WTC11 (cell line): ENCODE results near the gene OASL. TPM values are rescaled to one million over a fixed set of nuclear protein-coding genes. Genes with fewer than 3 reads are reported as not detected.

Experiments
- ATAC-seq: fragments of 200-7000 bp; cut with Tn5 transposase; 2 replicates; pipeline ENCODE4 v1.10.0; 2021; ENCODE audit warnings: mild to moderate bottlenecking, moderate library complexity
- CTCF ChIA-PET: fragments of 300-600 bp; sonication (Branson Sonifier 250); formaldehyde crosslinking; loops from one replicate; lab custom pipeline; 2021; ENCODE audit warnings: antibody characterized with exemption; lab: Charles Lee
- POLR2A ChIA-PET: fragments of 350-600 bp; sonication (Branson Sonifier 250); formaldehyde crosslinking; loops from one replicate; lab custom pipeline; 2021; ENCODE audit warnings: antibody characterized with exemption; lab: Charles Lee
- DNase-seq: peaks from one replicate; pipeline ENCODE4 v3.0.0; 2021; ENCODE audit warnings: low spot score
- H3K27ac Mint-ChIP-seq: 2 replicates; pipeline ENCODE4 v1.8.0; 2021; ENCODE audit warnings: mixed read lengths
- H3K27me3 Mint-ChIP-seq: 2 replicates; pipeline ENCODE4 v1.8.0; 2021; ENCODE audit warnings: low read depth, mild to moderate bottlenecking, moderate library complexity, mixed read lengths
- H3K36me3 Mint-ChIP-seq: 2 replicates; pipeline ENCODE4 v1.8.0; 2021; ENCODE audit warnings: mixed read lengths
- H3K4me1 Mint-ChIP-seq: 2 replicates; pipeline ENCODE4 v1.8.0; 2022; ENCODE audit warnings: mixed read lengths
- H3K4me3 Mint-ChIP-seq: 2 replicates; pipeline ENCODE4 v1.8.0; 2021; ENCODE audit warnings: mild to moderate bottlenecking, moderate library complexity, mixed read lengths
- H3K9me3 Mint-ChIP-seq: 2 replicates; pipeline ENCODE4 v1.8.0; 2021; ENCODE audit warnings: mixed read lengths
- ATF1 ChIP-seq: sonication (generic); formaldehyde crosslinking; IDR thresholded peaks from 2 replicates; pipeline ENCODE4 v1.8.1; 2023; ENCODE audit warnings: mild to moderate bottlenecking, moderate library complexity, missing genetic modification reagents
- ATF2 ChIP-seq: sonication (generic); formaldehyde crosslinking; IDR thresholded peaks from 2 replicates; pipeline ENCODE4 v1.8.1; 2022; ENCODE audit warnings: low read depth, missing genetic modification reagents, borderline replicate concordance
- ATF3 ChIP-seq: sonication (generic); formaldehyde crosslinking; conservative IDR thresholded peaks from 2 replicates; pipeline ENCODE4 v1.8.1; 2022; ENCODE audit warnings: mild to moderate bottlenecking, missing genetic modification reagents
- CREB1 ChIP-seq: sonication (generic); formaldehyde crosslinking; IDR thresholded peaks from 2 replicates; pipeline ENCODE4 v1.8.0; 2023; ENCODE audit warnings: mild to moderate bottlenecking, missing genetic modification reagents
- CTCF ChIP-seq: fragments of 200-600 bp; IDR thresholded peaks from 2 replicates; pipeline ENCODE4 v1.8.0; 2022; ENCODE audit warnings: antibody characterized with exemption
- E2F1 ChIP-seq: sonication (generic); formaldehyde crosslinking; IDR thresholded peaks from 2 replicates; pipeline ENCODE4 v1.8.0; 2022; ENCODE audit warnings: mild to moderate bottlenecking, missing genetic modification reagents
- ESRRA ChIP-seq: sonication (generic); formaldehyde crosslinking; IDR thresholded peaks from 2 replicates; pipeline ENCODE4 v1.8.1; 2022; ENCODE audit warnings: mild to moderate bottlenecking, missing genetic modification reagents, borderline replicate concordance
- FOXJ3 ChIP-seq: sonication (generic); formaldehyde crosslinking; IDR thresholded peaks from 2 replicates; pipeline ENCODE4 v1.9.0; 2021; ENCODE audit warnings: missing genetic modification reagents, mild to moderate bottlenecking, borderline replicate concordance
- FOXP4 ChIP-seq: sonication (generic); formaldehyde crosslinking; IDR thresholded peaks from 2 replicates; pipeline ENCODE4 v1.8.0; 2022; ENCODE audit warnings: mild to moderate bottlenecking, missing genetic modification reagents
- GABPB1 ChIP-seq: sonication (generic); formaldehyde crosslinking; IDR thresholded peaks from 2 replicates; pipeline ENCODE4 v1.8.1; 2023; ENCODE audit warnings: mild to moderate bottlenecking, missing genetic modification reagents
- GRHL2 ChIP-seq: fragments of 250-450 bp; sonication (Bioruptor Pico); IDR thresholded peaks from 2 replicates; pipeline ENCODE4 v1.8.0; 2022; ENCODE audit warnings: mild to moderate bottlenecking, moderate library complexity; ENCODE audit not compliant: insufficient replicate concordance, severe bottlenecking
- GTF2I ChIP-seq: fragments of 250-450 bp; sonication (Bioruptor Pico); conservative IDR thresholded peaks from 2 replicates; pipeline ENCODE4 v1.4.0; 2021; ENCODE audit warnings: mild to moderate bottlenecking
- HMGXB4 ChIP-seq: sonication (generic); formaldehyde crosslinking; IDR thresholded peaks from 2 replicates; pipeline ENCODE4 v1.8.1; 2023; ENCODE audit warnings: mild to moderate bottlenecking, moderate library complexity, missing genetic modification reagents
- IRF2 ChIP-seq: sonication (generic); formaldehyde crosslinking; IDR thresholded peaks from 2 replicates; pipeline ENCODE4 v1.8.0; 2022; ENCODE audit warnings: low read depth, missing genetic modification reagents, borderline replicate concordance
- NR2C2 ChIP-seq: sonication (generic); formaldehyde crosslinking; IDR thresholded peaks from 2 replicates; pipeline ENCODE4 v1.8.0; 2022; ENCODE audit warnings: mild to moderate bottlenecking, missing genetic modification reagents
- SMAD4 ChIP-seq: sonication (generic); formaldehyde crosslinking; IDR thresholded peaks from 2 replicates; pipeline ENCODE4 v1.8.0; 2022; ENCODE audit warnings: mild to moderate bottlenecking, missing genetic modification reagents
- STAT6 ChIP-seq: sonication (generic); formaldehyde crosslinking; conservative IDR thresholded peaks from 2 replicates; pipeline ENCODE4 v1.8.1; 2023; ENCODE audit warnings: mild to moderate bottlenecking, low read depth, missing genetic modification reagents, moderate library complexity
- TCF7 ChIP-seq: sonication (generic); formaldehyde crosslinking; IDR thresholded peaks from 2 replicates; pipeline ENCODE4 v1.8.0; 2022; ENCODE audit warnings: mild to moderate bottlenecking, low read depth, missing genetic modification reagents, moderate library complexity
- USF2 ChIP-seq: sonication (generic); formaldehyde crosslinking; IDR thresholded peaks from 2 replicates; pipeline ENCODE4 v1.8.1; 2023; ENCODE audit warnings: mild to moderate bottlenecking, missing genetic modification reagents, moderate library complexity
- ZNF219 ChIP-seq: sonication (generic); formaldehyde crosslinking; IDR thresholded peaks from 2 replicates; pipeline ENCODE4 v1.8.0; 2023; ENCODE audit warnings: missing genetic modification reagents, mild to moderate bottlenecking, borderline replicate concordance
- ZNF671 ChIP-seq: fragments of 250-450 bp; sonication (Bioruptor Pico); IDR thresholded peaks from 2 replicates; pipeline ENCODE4 v1.8.0; 2021; ENCODE audit warnings: mild to moderate bottlenecking
- total RNA-seq: library from RNA; stranded (reverse); gene quantifications from 3 replicates; pipeline ENCODE4 v1.2.3, GENCODE V29; 2021

OASL gene
- total RNA-seq, 1 experiment from 2014 or later = 0.28 TPM

- Mint-ChIP-seq H3K27ac (no peak overlapping the region), H3K36me3 (peaks cover 24% of the 10 kb centered on the region), H3K4me3 (no peak overlapping the region), H3K9me3 (no peaks in the 10 kb centered on the region)
- CTCF ChIA-PET = interaction anchor here (1.2 to 1.4 kb wide), 2 partner anchors 24 to 353 kb away, joined by 3 to 4 read pairs; partner anchors contain the start of gene HNF1A
- TF ChIP-seq CTCF (no peak), ATF3 (CRISPR knock-in tag) (no peak), ESRRA (CRISPR knock-in tag) (no peak), CREB1 (CRISPR knock-in tag) (no peak), GRHL2 (CRISPR knock-in tag) (no peak), FOXP4 (CRISPR knock-in tag) (no peak), ZNF671 (CRISPR knock-in tag) (no peak), ATF2 (CRISPR knock-in tag) (no peak), ATF1 (CRISPR knock-in tag) (no peak)
- TF ChIP-seq, all 79 proteins: peak for 0
- ATAC-seq (no peak), DNase-seq (no peak)
- H3K27me3 Mint-ChIP-seq = no peaks in the 10 kb centered on the region
- peaks cover 10% of the 10 kb centered on the region for H3K4me1 Mint-ChIP-seq
- POLR2A ChIA-PET = interaction anchor here (0.5 to 1.3 kb wide), 2 partner anchors 17 to 29 kb away, joined by 3 to 4 read pairs; no protein-coding TSS in a partner anchor
Measured at GRCh38 chr12:121001841-121002483, 37.1 kb downstream of the OASL start.

GRCh38 chr12:121001060-121001459 lies 38.0 kb downstream of the OASL start:
- no peak for TF ChIP-seq E2F1 (CRISPR knock-in tag)
- TF ChIP-seq HMGXB4 = no peak
- TF ChIP-seq USF2 (CRISPR knock-in tag) = no peak
- TF ChIP-seq NR2C2 (CRISPR knock-in tag) = no peak
- TF ChIP-seq ZNF219 (CRISPR knock-in tag) = no peak
- TF ChIP-seq GTF2I (CRISPR knock-in tag) = no peak
- TF ChIP-seq GABPB1 (CRISPR knock-in tag) = no peak
- no peak for TF ChIP-seq IRF2 (CRISPR knock-in tag)
- no peak for TF ChIP-seq SMAD4 (CRISPR knock-in tag)
- no peak for TF ChIP-seq FOXJ3 (CRISPR knock-in tag)
- TF ChIP-seq STAT6 (CRISPR knock-in tag) = no peak
- no peak for TF ChIP-seq TCF7 (CRISPR knock-in tag)
- ATAC-seq = no peak
- CTCF ChIA-PET = interaction anchor here (1.2 to 1.4 kb wide), 2 partner anchors 23 to 352 kb away, joined by 3 to 4 read pairs; partner anchors contain the start of gene HNF1A
- H3K4me1 Mint-ChIP-seq = peaks cover 10% of the 10 kb centered on the region
- peaks cover 21% of the 10 kb centered on the region for H3K36me3 Mint-ChIP-seq
- POLR2A ChIA-PET = interaction anchor here (1.3 kb wide), 1 partner anchor 28 kb away, joined by 3 read pairs; no protein-coding TSS in a partner anchor
- no peaks in the 10 kb centered on the region for H3K27me3 Mint-ChIP-seq
- no peak overlapping the region for H3K27ac Mint-ChIP-seq
- no peak for DNase-seq
- H3K4me3 Mint-ChIP-seq = no peak overlapping the region
- H3K9me3 Mint-ChIP-seq = no peaks in the 10 kb centered on the region
